Panc1 (cell line): ENCODE results near the gene TREM1. TPM values are rescaled to one million over a fixed set of nuclear protein-coding genes. Genes with fewer than 3 reads are reported as not detected.

Experiments used
- ATAC-seq: fragments of 200-7000 bp; cut with Tn5 transposase; 2 replicates; pipeline ENCODE4 v1.9.1; 2020; ENCODE audit warnings: mild to moderate bottlenecking, moderate library complexity
- BruUV-seq: library from RNA; stranded (reverse); fragments of 400-500 nt; replicated peaks from 2 replicates; lab custom pipeline; 2021; lab: Mats Ljungman, UMichigan
- CTCF ChIA-PET: fragments of 300-600 bp; sonication (Branson Sonifier 250); formaldehyde crosslinking; loops from one replicate; lab custom pipeline; 2022; ENCODE audit warnings: antibody characterized with exemption; lab: Charles Lee
- POLR2A ChIA-PET: fragments of 300-600 bp; sonication (Branson Sonifier 250); formaldehyde crosslinking; loops from one replicate; lab custom pipeline; 2022; ENCODE audit warnings: antibody characterized with exemption; lab: Charles Lee
- DNase-seq: peaks from one replicate; pipeline ENCODE4 v3.0.0-alpha.2; 2010; ENCODE audit warnings: low read depth, low spot score
- H3K27ac ChIP-seq: 2 replicates; pipeline ENCODE4 v1.5.1; 2011; ENCODE audit warnings: mild to moderate bottlenecking, low read length, inconsistent platforms
- H3K27me3 ChIP-seq: fragments of 200-500 bp; sonication (Bioruptor generic); 2 replicates; pipeline ENCODE4 v1.6.0; 2014; ENCODE audit warnings: low read length, inconsistent platforms; ENCODE audit not compliant: control insufficient read depth, insufficient read depth
- H3K36me3 ChIP-seq: fragments of 200-500 bp; sonication (Bioruptor generic); 2 replicates; pipeline ENCODE4 v1.5.1; 2014; ENCODE audit warnings: inconsistent platforms, mild to moderate bottlenecking, low read length, moderate library complexity; ENCODE audit not compliant: control insufficient read depth, insufficient read depth
- H3K4me1 ChIP-seq: 2 replicates; pipeline ENCODE4 v1.5.1; 2011; ENCODE audit warnings: inconsistent platforms, mild to moderate bottlenecking, low read length, moderate library complexity; ENCODE audit not compliant: control insufficient read depth, insufficient read depth
- H3K4me3 ChIP-seq, 2 experiments: 2 replicates each; pipeline ENCODE4 v1.5.1; 2011 to 2012; ENCODE audit warnings: low read depth in 2 of 2, low read length in 2 of 2, mild to moderate bottlenecking in 2 of 2, inconsistent platforms in 1 of 2, moderate library complexity in 1 of 2
- H3K9me3 ChIP-seq: fragments of 200-500 bp; sonication (Bioruptor generic); 2 replicates; pipeline ENCODE4 v1.5.1; 2014; ENCODE audit warnings: low read depth, mild to moderate bottlenecking, inconsistent platforms, low read length, moderate library complexity; ENCODE audit not compliant: control insufficient read depth, insufficient read depth
- CTCF ChIP-seq: fragments of 450-650 bp; IDR thresholded peaks from 2 replicates; pipeline ENCODE4 v1.5.1; 2017; ENCODE audit warnings: mild to moderate bottlenecking
- POLR2AphosphoS5 ChIP-seq: IDR thresholded peaks from 2 replicates; pipeline ENCODE4 v1.6.1; 2012; ENCODE audit warnings: mild to moderate bottlenecking, low read depth, low read length, moderate library complexity
- REST ChIP-seq, 2 experiments: IDR thresholded peaks; 2 replicates each; pipeline ENCODE4 v1.6.1; 2011 to 2012; ENCODE audit warnings: low read depth in 2 of 2, control low read depth in 1 of 2, low read length in 1 of 2, mild to moderate bottlenecking in 1 of 2, moderate library complexity in 1 of 2; ENCODE audit not compliant: insufficient read depth in 1 of 2
- SIN3A ChIP-seq: IDR thresholded peaks from 2 replicates; pipeline ENCODE4 v1.6.1; 2012; ENCODE audit warnings: low read depth, mild to moderate bottlenecking, low read length, moderate library complexity, borderline replicate concordance; ENCODE audit not compliant: insufficient read depth
- TCF7L2 ChIP-seq: IDR thresholded peaks from 2 replicates; pipeline ENCODE4 v1.6.1; 2011; ENCODE audit warnings: mild to moderate bottlenecking, low read depth, low read length, inconsistent platforms
- in situ Hi-C: cut with HindIII; loops from 2 replicates; pipeline ENCODE4 v1.10.0; 2016; ENCODE audit warnings: low sequenced_read_pairs, low pct_unique_long_range_greater_than_20kb
- intact Hi-C: fragments of 100-400 bp; cut with micrococcal nuclease; formaldehyde crosslinking; loops from one replicate; pipeline ENCODE4 v1.10.0; 2022; ENCODE audit not compliant: unreplicated experiment
- total RNA-seq: library from RNA; stranded (reverse); gene quantifications from one replicate; pipeline ENCODE4 v1.2.1, GENCODE V29; 2021; ENCODE audit not compliant: unreplicated experiment

The TREM1 gene
- total RNA-seq, 1 experiment from 2014 or later = not detected

GRCh38 chr6:41228616-41229015, 57.9 kb downstream of the TREM1 start:
- ChIA-PET CTCF (no interaction called here), POLR2A (no interaction called here)
- H3K4me3 ChIP-seq = no peak overlapping the region
- ATAC-seq (no peak), DNase-seq (no peak)
- peaks cover 18% of the 10 kb centered on the region for H3K27me3 ChIP-seq
- no peak overlapping the region for H3K27ac ChIP-seq
- TF ChIP-seq POLR2AphosphoS5 = no peak
- TF ChIP-seq TCF7L2 = no peak
- TF ChIP-seq CTCF = no peak
- no peak for TF ChIP-seq SIN3A
- no peak for TF ChIP-seq REST (IDR thresholded peaks at IDR 0.05; ENCODE audit: insufficient read depth in 1 of 2, low read depth in 2 of 2, low read length in 1 of 2)
- intact Hi-C loops (no loop called here), in situ Hi-C loops (no loop called here)
- H3K9me3 ChIP-seq = no peaks in the 10 kb centered on the region
- no TSS peak for BruUV-seq
- H3K36me3 ChIP-seq = no peaks in the 10 kb centered on the region
- H3K4me1 ChIP-seq = no peaks in the 10 kb centered on the region

GRCh38 chr6:41228096-41228495, 58.4 kb downstream of the TREM1 start, which contains the start of gene TREML4:
TSS of gene TREML4 (plus strand) at chr6:41228349. CDS start at chr6:41228428, 79 bp downstream.
- H3K4me1 ChIP-seq = no peaks in the 10 kb centered on the region
- DNase-seq (no peak), ATAC-seq (no peak)
- H3K4me3 ChIP-seq = no peak within 1 kb of the TSS
- no TSS peak for BruUV-seq
- peaks cover 18% of the 10 kb centered on the region for H3K27me3 ChIP-seq
- in situ Hi-C loops (no loop called here), intact Hi-C loops (no loop called here)
- POLR2A ChIA-PET = no interaction called here
- no peaks in the 10 kb centered on the region for H3K36me3 ChIP-seq
- H3K27ac ChIP-seq = no peak within 1 kb of the TSS
- CTCF ChIA-PET = no interaction called here
- TF ChIP-seq TCF7L2 (no peak), CTCF (no peak), REST (IDR thresholded peaks at IDR 0.05; ENCODE audit: insufficient read depth in 1 of 2, low read depth in 2 of 2, low read length in 1 of 2) (no peak), SIN3A (no peak), POLR2AphosphoS5 (no peak)
- H3K9me3 ChIP-seq = no peaks in the 10 kb centered on the region
